ENCODE data around the gene LARP1. TPM values are rescaled to one million over a fixed set of nuclear protein-coding genes. Genes with fewer than 3 reads are reported as not detected.

LARP1 gene
- total RNA-seq, 2 donors from 2014 or later: 99.8 to 129 TPM

GRCh38 chr5:154858972-154859871 is 104.0 kb downstream of the LARP1 start:
- Histone ChIP-seq H3K27ac (peak overlapping the region; percentile 86 to 96), H3K9me3 (no peaks in the 10 kb centered on the region), H3K4me3 (peak overlapping the region; percentile 89), H3K36me3 (peaks cover 6% of the 10 kb centered on the region), H3K4me1 (ENCODE audit: control insufficient read depth in 1 of 2, low read depth in 2 of 2) (peaks cover 36 to 47% of the 10 kb centered on the region in 2 donors), H3K27me3 (replicated peaks; ENCODE audit: insufficient read depth) (no peaks in the 10 kb centered on the region)
- DNase-seq (ENCODE audit: low spot score) (no peak), ATAC-seq (ENCODE audit: insufficient number of reproducible peaks, low FRiP score, low read depth) (no peak)
- no peak for TF ChIP-seq CTCF (IDR thresholded peaks at IDR 0.05)

- peak overlapping the region; percentile 86 to 96 for H3K27ac ChIP-seq
- H3K36me3 ChIP-seq: peaks cover 6% of the 10 kb centered on the region
- H3K27me3 ChIP-seq (replicated peaks; ENCODE audit: insufficient read depth): no peaks in the 10 kb centered on the region
- peaks cover 36 to 47% of the 10 kb centered on the region in 2 donors for H3K4me1 ChIP-seq (ENCODE audit: control insufficient read depth in 1 of 2, low read depth in 2 of 2)
- peak overlapping the region; percentile 89 for H3K4me3 ChIP-seq
- ATAC-seq (ENCODE audit: insufficient number of reproducible peaks, low FRiP score, low read depth) (no peak), DNase-seq (ENCODE audit: low spot score) (no peak)
- TF ChIP-seq CTCF (IDR thresholded peaks at IDR 0.05): no peak
- H3K9me3 ChIP-seq: no peaks in the 10 kb centered on the region
Observed at GRCh38 chr5:154860123-154860522, 104.9 kb downstream of the LARP1 start.

DNA sequence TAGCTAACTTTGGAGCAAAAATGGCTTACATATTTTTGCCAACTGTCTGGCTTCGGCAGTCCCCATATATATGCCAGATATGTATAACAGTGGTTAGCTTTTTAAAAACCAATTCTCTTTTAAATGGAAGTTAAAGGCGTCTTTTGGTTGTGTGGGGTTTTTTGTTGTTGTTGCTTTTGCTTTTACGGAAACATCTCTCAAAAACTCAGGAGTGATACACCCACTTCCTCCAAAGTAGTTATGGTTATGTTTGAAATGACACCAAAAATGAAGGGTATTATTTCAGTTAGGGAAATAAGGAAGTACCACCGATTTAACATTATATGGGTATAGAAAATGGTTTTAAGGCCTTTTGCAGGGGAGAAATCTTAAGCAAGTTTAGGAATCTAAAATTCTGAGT is 105.6 kb downstream of the LARP1 start:
- H3K27me3 ChIP-seq (replicated peaks; ENCODE audit: insufficient read depth): no peaks in the 10 kb centered on the region
- no peaks in the 10 kb centered on the region for H3K9me3 ChIP-seq
- DNase-seq (ENCODE audit: low spot score) (no peak), ATAC-seq (ENCODE audit: insufficient number of reproducible peaks, low FRiP score, low read depth) (no peak)
- peaks cover 6% of the 10 kb centered on the region for H3K36me3 ChIP-seq
- peak overlapping the region; percentile 89 for H3K4me3 ChIP-seq
- TF ChIP-seq CTCF (IDR thresholded peaks at IDR 0.05): no peak
- H3K27ac ChIP-seq: peak overlapping the region in 1 of 2 donors; percentile 86
- peaks cover 36 to 47% of the 10 kb centered on the region in 2 donors for H3K4me1 ChIP-seq (ENCODE audit: control insufficient read depth in 1 of 2, low read depth in 2 of 2)

GRCh38 chr5:154861946-154862345 is 106.8 kb downstream of the LARP1 start:
- peaks cover 40 to 47% of the 10 kb centered on the region in 2 donors for H3K4me1 ChIP-seq (ENCODE audit: control insufficient read depth in 1 of 2, low read depth in 2 of 2)
- ATAC-seq (ENCODE audit: insufficient number of reproducible peaks, low FRiP score, low read depth) (no peak), DNase-seq (ENCODE audit: low spot score) (no peak)
- no peak overlapping the region for H3K27ac ChIP-seq
- H3K36me3 ChIP-seq: peaks cover 12% of the 10 kb centered on the region
- H3K27me3 ChIP-seq (replicated peaks; ENCODE audit: insufficient read depth): no peaks in the 10 kb centered on the region
- TF ChIP-seq CTCF (IDR thresholded peaks at IDR 0.05): no peak
- no peaks in the 10 kb centered on the region for H3K9me3 ChIP-seq
- peak overlapping the region; percentile 89 for H3K4me3 ChIP-seq

DNA sequence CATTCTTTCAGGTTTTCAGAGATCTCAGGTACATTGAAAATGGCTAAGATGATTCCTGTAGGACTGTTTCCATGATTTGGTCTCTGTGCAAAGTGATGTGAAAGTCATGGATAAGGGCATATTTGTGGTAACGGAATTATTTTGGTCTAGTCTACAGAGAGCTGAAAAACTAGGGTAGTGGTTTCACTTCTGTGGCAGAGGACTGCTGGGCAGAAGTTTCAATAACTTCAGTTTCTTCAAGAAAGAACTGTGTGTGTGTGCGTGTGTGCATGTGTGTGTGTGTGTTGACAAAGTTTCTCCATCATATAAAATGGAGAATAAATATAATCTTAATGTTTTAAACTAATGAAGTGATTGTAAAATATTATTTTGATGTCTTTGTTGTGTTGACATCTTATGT is 107.6 kb downstream of the LARP1 start:
- Histone ChIP-seq H3K27ac (no peak overlapping the region), H3K4me3 (peak overlapping the region; percentile 89)
- TF ChIP-seq CTCF (IDR thresholded peaks at IDR 0.05): no peak

More for the DNA sequence above, 107.6 kb downstream of the LARP1 start:
- H3K4me1 ChIP-seq (ENCODE audit: control insufficient read depth in 1 of 2, low read depth in 2 of 2): peaks cover 41 to 51% of the 10 kb centered on the region in 2 donors
- ATAC-seq (ENCODE audit: insufficient number of reproducible peaks, low FRiP score, low read depth): no peak
- no peak for DNase-seq (ENCODE audit: low spot score)
- peaks cover 12% of the 10 kb centered on the region for H3K36me3 ChIP-seq
- no peaks in the 10 kb centered on the region for H3K27me3 ChIP-seq (replicated peaks; ENCODE audit: insufficient read depth)
- H3K9me3 ChIP-seq: no peaks in the 10 kb centered on the region
